Measurements from ENCODE around the gene DAD1.

DNA sequence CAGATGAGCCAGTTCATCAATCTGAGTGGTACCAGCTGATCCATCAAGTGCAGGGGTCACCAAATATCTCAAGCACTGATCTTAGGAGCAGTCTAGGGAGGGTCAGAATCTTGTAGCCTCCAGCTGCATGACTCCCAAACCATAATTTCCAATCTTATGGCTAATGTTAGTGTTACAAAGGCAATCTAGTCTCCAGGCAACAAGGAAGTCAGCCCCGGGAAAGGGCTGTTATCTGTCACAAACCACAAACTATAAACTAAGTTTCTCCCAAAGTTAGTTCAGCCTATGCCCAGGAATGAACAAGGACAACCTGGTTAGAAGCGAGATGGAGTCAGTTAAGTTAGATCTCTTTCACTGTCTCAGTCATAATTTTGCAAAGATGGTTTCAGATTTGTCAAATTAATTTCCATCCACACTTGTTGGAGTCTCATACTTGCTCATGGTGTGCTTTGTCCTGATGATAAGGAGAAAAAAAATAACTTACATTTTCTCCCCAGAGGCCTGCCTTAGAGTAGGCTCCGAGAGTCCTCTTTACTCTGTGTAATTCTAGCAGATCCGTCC, 5.2 kb upstream of the DAD1 start:
- TF ChIP-seq CTCF (IDR thresholded peaks at IDR 0.05), result no peak
- TF ChIP-seq EP300 (IDR thresholded peaks at IDR 0.05), result no peak
- TF ChIP-seq POLR2A (IDR thresholded peaks at IDR 0.05), result no peak
